GM19468 (cell line): ENCODE measurements around the gene MINDY3.
"Not testable (repeated sequence)": the region's sequence is repeated elsewhere in the genome, so short reads cannot be mapped to it uniquely, and the experiment has no call there.

Source experiments
- ATAC-seq: cut with Tn5 transposase; IDR thresholded peaks from one replicate; pipeline ENCODE4 v1.9.1; 2021; ENCODE audit warnings: mild to moderate bottlenecking, moderate library complexity, moderate number of reproducible peaks; ENCODE audit not compliant: unreplicated experiment; ENCODE audit errors: extremely low read depth

MINDY3 gene

GRCh38 chr10:15859906-15860691 lies at the start of gene MINDY3:
Gene MINDY3, minus strand, starts transcription at chr10:15860507. Its CDS starts 208 bp downstream, at chr10:15860299.
- peak; percentile 80 for ATAC-seq

- ATAC-seq = no peak
These were observed 41.6 kb upstream of the MINDY3 start for GRCh38 chr10:15901889-15902288.

GRCh38 chr10:15898046-15898445 lies 37.7 kb upstream of the MINDY3 start:
- ATAC-seq = no peak

GRCh38 chr10:15897287-15897686 lies 37.0 kb upstream of the MINDY3 start:
- ATAC-seq = no peak

- ATAC-seq = no peak
These were observed 36.3 kb upstream of the MINDY3 start for GRCh38 chr10:15896654-15897053.

- ATAC-seq = no peak
These were observed 24.1 kb upstream of the MINDY3 start for GRCh38 chr10:15884447-15884846.

GRCh38 chr10:15881542-15881941 lies 21.2 kb upstream of the MINDY3 start:
- ATAC-seq = no peak

- ATAC-seq = no peak
These were observed 19.4 kb upstream of the MINDY3 start for GRCh38 chr10:15879663-15880062.

GRCh38 chr10:15879058-15879457 lies 18.8 kb upstream of the MINDY3 start:
- ATAC-seq = no peak

GRCh38 chr10:15877836-15878576 lies 17.7 kb upstream of the MINDY3 start:
- ATAC-seq = no peak

- ATAC-seq = not testable (repeated sequence)
These were observed 16.0 kb upstream of the MINDY3 start for GRCh38 chr10:15876274-15876673.

GRCh38 chr10:15872645-15873044 lies 12.3 kb upstream of the MINDY3 start:
- not testable (repeated sequence) for ATAC-seq

GRCh38 chr10:15871823-15872222 lies 11.5 kb upstream of the MINDY3 start:
- no peak for ATAC-seq

GRCh38 chr10:15869935-15870334 lies 9.6 kb upstream of the MINDY3 start:
- ATAC-seq = no peak

- ATAC-seq = no peak
These were observed 7.7 kb upstream of the MINDY3 start for GRCh38 chr10:15868006-15868405.

- no peak for ATAC-seq
These were observed 5.0 kb upstream of the MINDY3 start for GRCh38 chr10:15865304-15865703.

GRCh38 chr10:15864419-15864818 lies 4.1 kb upstream of the MINDY3 start:
- ATAC-seq = no peak

GRCh38 chr10:15863733-15864132 lies 3.4 kb upstream of the MINDY3 start:
- ATAC-seq = no peak

GRCh38 chr10:15863323-15863722 lies 3.0 kb upstream of the MINDY3 start:
- ATAC-seq = no peak

GRCh38 chr10:15860692-15861201 lies 440 bp upstream of the MINDY3 start:
- no peak for ATAC-seq

- ATAC-seq = no peak
These were observed 800 bp downstream of the MINDY3 start for GRCh38 chr10:15859509-15859905.
